ENCODE results near the gene ST8SIA5.

- TF ChIP-seq CTCF (conservative IDR thresholded peaks at IDR 0.05) = no peak
- no peak for TF ChIP-seq EZH2 (IDR thresholded peaks at IDR 0.05; ENCODE audit: low read depth)
Observed at GRCh38 chr18:46650681-46651080, 106.2 kb downstream of the ST8SIA5 start.

Data from PC-9 (cell line).